Activated B cell treated with CpG ODN at 0.5 μM for 24 hours (primary cell): ENCODE data around the gene CEP76. TPM values are rescaled to one million over a fixed set of nuclear protein-coding genes. Genes with fewer than 3 reads are reported as not detected.

Source experiments
- ATAC-seq: fragments of 200-7000 bp; cut with Tn5 transposase; one replicate; pipeline ENCODE4 v1.10.0; 2021; ENCODE audit warnings: low read depth, mild to moderate bottlenecking, moderate library complexity
- CTCF ChIA-PET: fragments of 350-600 bp; sonication (Branson Sonifier 250); formaldehyde crosslinking; loops from one replicate; lab custom pipeline; 2021; ENCODE audit warnings: antibody characterized with exemption; lab: Charles Lee
- POLR2A ChIA-PET: fragments of 350-600 bp; sonication (Branson Sonifier 250); formaldehyde crosslinking; loops from one replicate; lab custom pipeline; 2021; ENCODE audit warnings: antibody characterized with exemption; lab: Charles Lee
- DNase-seq: peaks from one replicate; pipeline ENCODE4 v3.0.0; 2022
- H3K27ac Mint-ChIP-seq: one replicate; pipeline ENCODE4 v1.8.0; 2020; ENCODE audit warnings: mixed read lengths
- H3K27me3 Mint-ChIP-seq: one replicate; pipeline ENCODE4 v1.8.0; 2021; ENCODE audit warnings: mixed read lengths
- H3K36me3 Mint-ChIP-seq: one replicate; pipeline ENCODE4 v1.8.0; 2021; ENCODE audit warnings: low read depth, mixed read lengths
- H3K4me1 Mint-ChIP-seq: one replicate; pipeline ENCODE4 v1.8.0; 2021; ENCODE audit warnings: mixed read lengths
- H3K4me3 Mint-ChIP-seq: one replicate; pipeline ENCODE4 v1.8.0; 2020; ENCODE audit warnings: mild to moderate bottlenecking, mixed read lengths
- H3K9me3 Mint-ChIP-seq: one replicate; pipeline ENCODE4 v1.8.0; 2020; ENCODE audit warnings: mixed read lengths
- intact Hi-C: fragments of 100-400 bp; cut with micrococcal nuclease; formaldehyde crosslinking; loops from one replicate; pipeline ENCODE4 v1.15.1; 2024
- total RNA-seq: library from RNA; stranded (reverse); gene quantifications from 2 replicates; pipeline ENCODE4 v1.2.3, GENCODE V29; 2022
- TF ChIP-seq, protein P1 (sequence below): fragments of 200-600 bp; IDR thresholded peaks from one replicate; pipeline ENCODE4 v1.8.0; 2022; ENCODE audit warnings: antibody characterized with exemption, mild to moderate bottlenecking

CEP76 gene
- total RNA-seq, 1 donor from 2014 or later = 6.9 TPM

- no peaks in the 10 kb centered on the region for H3K4me1 Mint-ChIP-seq
- no peaks in the 10 kb centered on the region for H3K36me3 Mint-ChIP-seq
- POLR2A ChIA-PET = no interaction called here
- H3K27me3 Mint-ChIP-seq = peaks cover 12% of the 10 kb centered on the region
- no peak overlapping the region for H3K4me3 Mint-ChIP-seq
- ATAC-seq (no peak), DNase-seq (no peak)
- TF ChIP-seq, protein P1, sequence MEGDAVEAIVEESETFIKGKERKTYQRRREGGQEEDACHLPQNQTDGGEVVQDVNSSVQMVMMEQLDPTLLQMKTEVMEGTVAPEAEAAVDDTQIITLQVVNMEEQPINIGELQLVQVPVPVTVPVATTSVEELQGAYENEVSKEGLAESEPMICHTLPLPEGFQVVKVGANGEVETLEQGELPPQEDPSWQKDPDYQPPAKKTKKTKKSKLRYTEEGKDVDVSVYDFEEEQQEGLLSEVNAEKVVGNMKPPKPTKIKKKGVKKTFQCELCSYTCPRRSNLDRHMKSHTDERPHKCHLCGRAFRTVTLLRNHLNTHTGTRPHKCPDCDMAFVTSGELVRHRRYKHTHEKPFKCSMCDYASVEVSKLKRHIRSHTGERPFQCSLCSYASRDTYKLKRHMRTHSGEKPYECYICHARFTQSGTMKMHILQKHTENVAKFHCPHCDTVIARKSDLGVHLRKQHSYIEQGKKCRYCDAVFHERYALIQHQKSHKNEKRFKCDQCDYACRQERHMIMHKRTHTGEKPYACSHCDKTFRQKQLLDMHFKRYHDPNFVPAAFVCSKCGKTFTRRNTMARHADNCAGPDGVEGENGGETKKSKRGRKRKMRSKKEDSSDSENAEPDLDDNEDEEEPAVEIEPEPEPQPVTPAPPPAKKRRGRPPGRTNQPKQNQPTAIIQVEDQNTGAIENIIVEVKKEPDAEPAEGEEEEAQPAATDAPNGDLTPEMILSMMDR = no peak
- H3K27ac Mint-ChIP-seq = no peak overlapping the region
- CTCF ChIA-PET = interaction anchor here (1.2 kb wide), 1 partner anchor 19 kb away, joined by 3 read pairs; no protein-coding TSS in a partner anchor
- no peaks in the 10 kb centered on the region for H3K9me3 Mint-ChIP-seq
- intact Hi-C loops = no loop called here
Measured at GRCh38 chr18:12639990-12640880, 62.3 kb downstream of the CEP76 start.

- Mint-ChIP-seq H3K36me3 (no peaks in the 10 kb centered on the region), H3K4me3 (no peak overlapping the region), H3K27ac (no peak overlapping the region), H3K4me1 (no peaks in the 10 kb centered on the region), H3K27me3 (peaks cover 12% of the 10 kb centered on the region), H3K9me3 (no peaks in the 10 kb centered on the region)
- POLR2A ChIA-PET = no interaction called here
- DNase-seq (no peak), ATAC-seq (no peak)
- CTCF ChIA-PET = interaction anchor here (0.6 kb wide), 1 partner anchor 24 kb away, joined by 3 read pairs; no protein-coding TSS in a partner anchor
- TF ChIP-seq, protein P1 = no peak
- intact Hi-C loops = no loop called here
Measured at GRCh38 chr18:12638644-12639124, 63.8 kb downstream of the CEP76 start.

- Mint-ChIP-seq H3K27ac (no peak overlapping the region), H3K4me3 (no peak overlapping the region)
Measured at GRCh38 chr18:12637901-12638643, 64.5 kb downstream of the CEP76 start.

DNA sequence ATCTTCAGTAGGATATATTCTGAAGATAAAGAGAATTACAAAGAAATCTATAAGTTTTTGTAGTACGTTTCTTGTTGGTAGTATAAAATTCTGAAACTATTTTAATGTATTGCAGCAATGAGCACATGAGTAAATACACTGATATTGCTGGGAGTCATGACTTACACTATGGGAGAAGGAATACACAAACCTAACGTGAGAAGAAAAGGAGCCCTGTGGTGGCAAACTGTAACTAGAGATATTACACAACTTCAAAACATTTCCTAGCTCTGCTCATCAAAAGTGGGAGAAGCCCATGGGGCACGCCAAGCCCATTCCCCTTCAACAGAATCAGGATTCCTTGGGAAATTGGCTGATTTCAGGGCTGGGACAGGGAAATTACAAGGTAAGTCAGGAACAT lies 65.1 kb downstream of the CEP76 start:
- DNase-seq (no peak), ATAC-seq (no peak)
- H3K36me3 Mint-ChIP-seq = no peaks in the 10 kb centered on the region
- CTCF ChIA-PET = no interaction called here
- H3K9me3 Mint-ChIP-seq = no peaks in the 10 kb centered on the region
- H3K27ac Mint-ChIP-seq = no peak overlapping the region
- no peaks in the 10 kb centered on the region for H3K4me1 Mint-ChIP-seq
- peaks cover 9% of the 10 kb centered on the region for H3K27me3 Mint-ChIP-seq
- TF ChIP-seq, protein P1 = no peak
- H3K4me3 Mint-ChIP-seq = no peak overlapping the region
- POLR2A ChIA-PET = no interaction called here
- intact Hi-C loops = no loop called here

More at GRCh38 chr18:12637901-12638643, 64.5 kb downstream of the CEP76 start:
- intact Hi-C loops = no loop called here
- Mint-ChIP-seq H3K9me3 (no peaks in the 10 kb centered on the region), H3K4me1 (no peaks in the 10 kb centered on the region), H3K36me3 (no peaks in the 10 kb centered on the region), H3K27me3 (peaks cover 12% of the 10 kb centered on the region)
- POLR2A ChIA-PET = no interaction called here
- TF ChIP-seq, protein P1 = no peak
- DNase-seq (no peak), ATAC-seq (no peak)
- CTCF ChIA-PET = no interaction called here
